Endothelial cell of hepatic sinusoid (primary cell): Measurements from ENCODE around the gene SLC35A3.
"Not testable (repeated sequence)": the region's sequence is repeated elsewhere in the genome, so short reads cannot be mapped to it uniquely, and the experiment has no call there.

Source experiments
- in situ Hi-C: cut with HindIII; loops from 2 replicates; pipeline ENCODE4 v1.10.0; 2017; ENCODE audit warnings: low sequenced_read_pairs

SLC35A3 gene

DNA sequence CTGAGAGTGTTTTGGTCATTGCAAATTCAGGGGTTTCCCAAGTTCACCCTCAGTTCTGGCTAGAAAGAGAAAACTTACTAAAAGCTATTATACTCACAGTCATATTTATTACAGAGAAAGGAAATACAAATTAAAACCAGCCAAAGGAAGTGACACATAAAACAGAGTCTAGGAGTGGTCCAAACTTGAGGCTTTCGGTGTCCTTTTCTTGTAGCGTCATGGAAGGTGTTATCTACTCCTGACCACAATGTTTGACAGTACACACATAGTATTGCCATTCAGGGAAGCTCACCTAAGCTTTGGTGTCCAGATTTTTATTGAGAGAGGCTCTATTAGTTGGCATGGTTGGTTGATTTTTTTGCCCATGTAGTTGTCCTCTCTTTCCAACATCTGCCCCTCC is 59.0 kb downstream of the SLC35A3 start:
- in situ Hi-C loops: no loop called here

DNA sequence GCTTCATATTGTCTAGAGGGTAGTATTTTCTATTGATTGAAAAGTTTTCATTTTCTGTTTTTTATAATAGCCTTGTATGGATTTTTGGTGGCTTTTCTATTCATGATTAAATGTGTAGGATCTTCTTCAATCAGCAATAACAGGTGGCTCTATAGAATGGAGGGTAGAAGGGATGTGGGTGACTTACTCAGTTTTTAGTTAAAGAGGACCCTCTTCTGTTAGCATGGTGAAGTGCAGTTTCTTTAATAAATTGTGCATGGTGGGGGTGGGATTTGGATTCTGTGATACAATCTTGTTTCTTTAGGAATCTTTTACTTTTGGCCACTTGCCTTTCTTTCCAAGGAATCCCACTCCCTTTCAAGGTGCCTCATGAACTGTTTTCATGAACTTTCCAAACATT is 64.7 kb downstream of the SLC35A3 start:
- in situ Hi-C loops: no loop called here

DNA sequence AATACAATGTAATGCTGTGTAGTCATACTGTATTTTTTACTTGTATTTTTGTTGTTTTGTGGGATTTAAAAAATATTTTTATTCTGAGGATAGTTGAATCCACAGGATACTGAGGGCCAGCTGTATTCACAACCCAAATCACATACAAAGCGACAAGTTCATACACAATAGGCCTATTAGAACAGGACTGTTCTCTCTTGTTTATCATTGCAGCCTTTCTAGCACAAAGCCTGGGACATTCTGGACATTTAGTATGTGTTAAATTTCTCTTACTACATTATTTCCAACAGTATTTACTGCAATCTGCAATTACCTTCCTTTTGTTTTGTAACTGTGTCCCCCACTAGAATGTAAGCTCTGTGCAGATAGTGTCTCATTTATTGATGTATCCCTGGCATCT is 65.4 kb downstream of the SLC35A3 start:
- in situ Hi-C loops: no loop called here

DNA sequence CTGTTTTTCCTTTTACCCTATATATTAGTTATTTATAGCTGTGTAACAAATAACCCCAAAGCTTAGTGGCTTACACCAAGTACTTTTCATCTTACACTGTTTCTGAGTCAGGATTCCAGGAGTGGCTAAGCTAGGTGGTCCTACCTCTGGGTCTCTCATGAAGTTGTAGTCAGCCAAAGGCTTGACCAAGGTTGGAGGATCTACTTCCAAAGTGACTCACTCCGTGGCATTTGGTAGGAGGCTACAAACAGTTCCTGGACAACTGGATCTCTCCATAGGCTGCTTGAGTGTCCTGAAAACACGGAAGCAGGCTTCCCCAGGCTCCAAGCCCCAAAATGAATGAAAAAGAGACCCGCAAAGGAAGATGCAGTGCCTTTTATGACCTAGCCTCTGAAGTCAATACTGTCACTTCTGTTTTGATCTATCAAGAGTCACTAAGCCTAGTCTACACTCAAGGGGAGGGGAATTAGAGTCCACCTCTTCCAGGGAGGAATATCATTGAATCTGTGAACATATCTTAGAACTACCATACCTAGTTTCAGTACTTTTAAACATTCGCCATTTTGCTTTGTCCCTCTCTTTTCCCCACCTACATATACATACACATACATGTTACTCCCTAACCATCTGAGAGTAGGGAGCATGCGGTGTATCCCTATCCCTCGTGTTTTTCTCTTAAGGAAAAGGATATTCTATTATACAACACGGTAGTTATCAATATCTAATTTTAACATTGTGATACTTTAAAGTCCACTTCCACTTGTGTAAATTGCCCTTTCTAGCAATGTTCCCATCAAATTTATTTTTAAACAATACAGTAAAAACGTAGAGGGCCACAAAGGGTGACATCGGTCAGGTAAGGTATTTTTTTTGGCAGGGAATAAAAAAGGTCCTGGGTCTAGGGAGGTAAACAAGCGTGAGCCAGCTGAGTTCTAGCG is 67.2 kb downstream of the SLC35A3 start:
- in situ Hi-C loops: no loop called here

DNA sequence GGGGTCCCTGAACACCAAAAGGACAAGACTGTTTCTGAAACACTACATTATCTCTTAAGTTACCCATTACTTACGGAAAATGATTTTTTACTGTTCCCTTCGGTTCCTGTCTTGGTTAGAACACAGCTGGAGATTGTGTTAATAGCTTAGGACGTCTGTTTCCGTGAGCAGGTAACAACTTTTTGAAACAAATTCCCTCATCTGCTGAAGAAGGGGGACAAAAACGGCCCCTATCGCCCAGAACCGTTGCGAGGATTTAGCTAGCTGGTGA is 67.8 kb downstream of the SLC35A3 start:
- in situ Hi-C loops: no loop called here

DNA sequence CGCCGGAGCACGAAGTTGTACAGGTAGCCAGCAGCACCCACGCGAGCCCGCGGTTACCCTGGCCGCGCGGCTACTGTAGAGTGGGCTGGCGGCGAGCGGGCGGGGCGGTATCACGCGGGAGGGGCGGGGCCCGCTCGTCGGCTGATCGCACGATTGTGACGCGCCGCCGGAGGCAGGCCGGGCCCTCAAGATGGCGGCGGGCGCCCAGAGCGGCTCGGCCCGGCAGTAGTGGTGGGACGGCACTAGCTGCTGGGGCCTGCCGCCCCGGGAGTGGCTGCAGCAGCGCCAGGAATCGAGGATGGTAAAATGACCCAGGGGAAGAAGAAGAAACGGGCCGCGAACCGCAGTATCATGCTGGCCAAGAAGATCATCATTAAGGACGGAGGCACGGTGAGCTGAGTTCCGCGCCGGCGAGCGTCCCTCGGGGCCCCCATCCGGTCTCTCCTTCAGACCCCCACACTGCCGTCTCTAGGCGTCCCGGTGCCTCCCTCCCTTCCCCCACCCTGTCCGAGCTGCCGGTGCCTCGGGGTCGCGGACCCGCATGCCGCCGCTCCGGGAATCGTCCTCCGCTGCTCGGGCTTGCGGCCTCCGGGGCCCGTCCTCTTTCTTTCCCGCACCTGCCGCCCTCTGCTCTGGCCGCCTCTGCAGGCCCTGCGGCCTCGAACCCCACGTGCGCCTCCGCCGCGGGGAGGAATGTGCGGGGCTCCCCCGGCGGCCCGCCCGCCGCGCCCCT is 68.3 kb downstream of the SLC35A3 start:
- in situ Hi-C loops: no loop called here

DNA sequence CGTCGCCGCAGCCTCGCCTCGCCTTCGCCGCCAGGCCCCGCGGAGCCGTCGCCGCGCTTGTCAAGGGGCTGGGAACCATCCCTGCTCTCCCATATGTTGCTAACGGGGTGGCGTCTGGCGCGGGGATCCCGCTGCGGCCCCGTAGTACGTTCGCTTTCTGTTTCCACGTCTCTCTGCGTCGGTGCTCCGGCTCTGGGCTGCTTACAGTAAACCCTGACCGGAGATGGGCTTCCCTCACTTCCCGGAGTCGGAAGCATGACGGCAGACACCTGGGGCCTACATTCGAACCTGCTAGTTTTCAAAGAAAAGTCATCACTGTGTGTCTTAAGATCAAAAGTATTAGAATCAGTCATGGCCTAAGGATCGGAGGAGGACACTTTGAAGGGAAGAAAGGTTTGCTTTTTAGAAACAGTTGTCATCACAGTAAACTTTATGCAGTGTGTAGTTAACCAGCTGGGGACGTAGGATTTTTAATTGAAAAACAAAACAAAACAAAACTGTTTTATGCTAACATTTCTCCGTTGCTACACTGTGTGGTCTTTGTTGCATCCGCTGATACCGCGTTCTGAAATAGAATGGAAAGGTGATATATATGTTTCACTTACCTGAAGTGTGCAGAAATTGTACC is 69.0 kb downstream of the SLC35A3 start:
- in situ Hi-C loops: no loop called here

DNA sequence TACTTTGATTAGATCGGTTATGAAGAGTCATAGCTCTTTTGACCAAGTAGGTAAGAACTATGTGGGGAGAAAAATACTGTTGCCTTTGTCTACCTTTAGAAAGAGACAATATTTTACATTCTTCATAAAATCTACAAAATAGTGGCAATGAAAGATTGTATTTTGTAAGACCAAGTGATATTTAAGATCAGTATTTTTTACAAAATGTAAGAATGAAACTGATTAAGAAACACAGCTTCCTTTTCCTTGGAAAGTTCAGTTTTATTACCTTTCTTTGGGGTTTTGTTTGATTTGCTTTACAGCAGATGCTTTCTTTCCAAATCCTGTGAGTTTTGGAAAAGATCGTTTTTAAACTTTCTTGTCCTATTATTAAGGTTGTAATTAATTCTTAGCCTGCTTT is 69.8 kb downstream of the SLC35A3 start:
- in situ Hi-C loops: no loop called here

DNA sequence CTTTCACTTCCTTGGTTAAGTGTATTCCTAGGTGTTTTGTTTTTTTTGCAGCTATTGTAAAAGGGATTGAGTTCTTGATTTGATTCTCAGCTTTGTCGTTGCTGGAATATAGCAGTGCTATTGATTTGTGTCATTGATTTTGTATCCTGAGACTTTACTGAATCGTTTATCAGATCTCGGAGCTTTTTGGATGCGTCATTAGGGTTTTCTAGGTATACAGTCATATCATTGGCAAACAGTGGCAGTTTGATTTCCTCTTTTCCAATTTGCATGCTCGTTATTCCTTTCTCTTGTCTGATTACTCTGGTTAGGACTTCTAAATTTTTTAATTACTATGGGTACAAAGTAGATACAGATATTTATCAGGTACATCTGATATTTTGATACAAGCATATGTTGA is 75.4 kb downstream of the SLC35A3 start:
- in situ Hi-C loops: no loop called here

DNA sequence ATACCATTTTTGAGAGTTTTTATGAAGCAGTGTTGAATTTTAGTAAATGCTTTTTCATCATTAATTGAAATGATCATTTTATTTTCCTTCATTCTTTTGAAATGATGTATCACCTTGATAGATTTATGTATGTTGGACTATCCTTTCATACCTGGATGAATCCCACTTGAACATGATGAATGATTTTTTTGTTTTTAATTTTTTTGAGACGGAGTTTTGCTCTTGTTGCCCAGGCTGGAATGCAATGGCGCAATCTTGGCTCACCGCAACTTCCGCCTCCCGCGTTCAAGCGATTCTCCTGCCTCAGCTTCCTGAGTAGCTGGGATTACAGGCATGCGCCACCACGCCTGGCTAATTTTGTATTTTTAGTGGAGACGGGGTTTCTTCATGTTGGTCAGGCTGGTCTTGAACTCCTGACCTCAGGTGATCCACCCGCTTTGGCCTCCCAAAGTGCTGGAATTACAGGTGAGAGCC is 77.5 kb downstream of the SLC35A3 start:
- in situ Hi-C loops: not testable (repeated sequence)

DNA sequence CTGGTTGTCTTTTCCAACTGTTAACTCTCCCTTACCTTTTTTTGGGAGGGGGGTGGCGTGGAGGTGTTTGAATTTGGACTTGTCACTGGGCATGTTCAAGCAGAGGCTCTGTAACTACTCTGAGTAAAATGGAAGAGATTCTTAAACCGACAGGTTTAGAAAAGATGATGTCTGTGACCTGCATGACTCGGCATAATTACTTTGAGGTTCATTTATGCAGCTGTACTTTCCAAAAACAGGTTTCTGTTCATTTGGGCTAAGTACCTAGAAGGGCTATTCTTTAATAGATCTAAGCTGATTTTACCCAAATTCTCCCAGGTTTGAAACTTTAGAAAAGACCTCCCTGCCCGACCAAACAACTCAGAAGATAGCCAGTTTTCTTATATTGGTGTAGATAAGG is 80.3 kb downstream of the SLC35A3 start:
- in situ Hi-C loops: no loop called here

DNA sequence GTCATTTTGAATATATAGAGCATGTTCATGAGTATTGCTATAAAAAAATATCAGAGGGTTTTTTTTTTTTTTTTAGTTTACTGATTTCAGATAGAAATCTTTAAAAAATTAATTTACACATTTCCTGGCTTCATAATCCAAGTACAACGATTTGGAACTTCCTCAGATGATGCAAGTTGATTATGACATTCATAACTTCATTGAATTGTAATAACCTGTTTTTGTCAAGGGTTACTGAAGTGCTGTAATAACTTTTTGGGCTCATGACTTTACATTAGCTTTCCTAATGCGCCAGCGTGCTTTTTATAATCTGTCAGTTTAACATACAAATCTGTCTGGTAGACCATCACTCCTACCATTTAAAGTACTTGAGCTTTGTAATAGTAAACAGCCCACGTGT is 81.6 kb downstream of the SLC35A3 start:
- in situ Hi-C loops: no loop called here

DNA sequence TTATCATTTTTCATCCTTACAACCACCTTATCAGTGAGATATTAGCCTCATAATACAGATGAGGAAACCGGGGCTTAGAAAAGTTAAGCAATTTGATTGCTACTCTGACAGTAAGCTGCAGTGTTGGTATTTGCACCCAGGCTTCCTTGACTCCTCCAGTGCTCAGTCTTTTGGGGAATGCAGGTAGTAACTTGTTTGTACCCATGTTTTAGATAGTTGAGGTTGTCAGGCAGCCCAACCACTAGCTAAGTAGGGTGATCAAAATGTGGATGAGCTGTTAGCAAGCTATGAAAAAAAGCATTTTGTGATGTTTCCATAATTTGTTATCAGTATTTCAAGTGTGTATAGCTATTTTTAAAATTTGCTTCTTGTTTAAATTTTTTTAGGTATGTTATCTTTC is 82.1 kb downstream of the SLC35A3 start:
- in situ Hi-C loops: no loop called here

DNA sequence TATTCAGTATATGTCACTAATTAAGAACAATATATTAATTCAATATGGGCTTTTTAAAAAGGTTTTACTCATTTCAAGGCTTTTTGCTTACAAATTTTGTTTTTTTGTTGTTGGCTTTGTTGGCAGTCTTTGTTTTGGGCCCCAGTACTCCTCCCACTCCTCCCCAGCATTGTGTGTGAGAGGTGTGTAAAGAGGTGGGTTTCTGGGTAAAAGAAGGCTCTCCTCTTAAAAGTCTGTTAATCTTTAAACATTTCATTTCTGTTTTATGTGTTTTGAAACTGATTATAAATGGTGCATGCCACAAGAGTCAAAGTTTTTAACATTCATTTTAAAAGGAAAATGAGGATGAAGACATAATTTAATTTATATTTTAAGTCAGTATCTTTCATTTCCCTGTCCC is 83.3 kb downstream of the SLC35A3 start:
- in situ Hi-C loops: no loop called here

DNA sequence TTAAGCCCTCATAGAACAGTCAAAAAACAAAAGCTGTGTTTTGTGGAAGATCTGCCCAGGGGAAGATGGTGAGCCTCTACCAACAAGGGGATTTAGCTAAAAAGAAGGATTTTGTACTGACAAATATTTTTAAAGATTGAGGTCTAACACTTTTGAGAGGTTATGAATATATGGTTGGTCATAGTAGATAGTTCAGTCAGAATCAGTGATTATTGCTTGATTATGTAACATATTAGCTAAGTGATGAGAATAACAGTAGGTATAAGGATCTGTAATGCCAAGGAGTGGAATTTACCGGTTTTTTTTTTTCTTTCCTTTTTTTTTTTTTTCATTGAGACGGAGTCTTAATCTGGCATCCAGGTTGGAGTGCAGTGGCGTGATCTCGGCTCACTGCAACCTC is 83.9 kb downstream of the SLC35A3 start:
- in situ Hi-C loops: no loop called here

DNA sequence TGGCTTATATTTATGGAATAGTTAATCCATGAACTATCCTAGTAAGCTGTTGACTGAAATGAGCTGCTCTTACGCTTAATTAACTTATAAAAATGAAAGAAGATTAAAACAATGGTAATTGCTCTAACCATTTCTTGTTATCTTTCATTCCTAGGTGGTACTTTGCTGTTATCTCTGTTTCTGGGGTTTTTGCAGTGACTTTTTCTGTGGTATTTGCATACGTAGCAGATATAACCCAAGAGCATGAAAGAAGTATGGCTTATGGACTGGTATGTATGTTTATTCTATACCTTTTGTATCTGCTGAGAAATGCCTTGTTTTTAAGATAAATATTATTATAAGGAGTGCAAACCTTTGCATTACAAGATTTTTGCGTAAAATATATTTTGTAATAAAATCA is 91.9 kb downstream of the SLC35A3 start:
- in situ Hi-C loops: no loop called here

DNA sequence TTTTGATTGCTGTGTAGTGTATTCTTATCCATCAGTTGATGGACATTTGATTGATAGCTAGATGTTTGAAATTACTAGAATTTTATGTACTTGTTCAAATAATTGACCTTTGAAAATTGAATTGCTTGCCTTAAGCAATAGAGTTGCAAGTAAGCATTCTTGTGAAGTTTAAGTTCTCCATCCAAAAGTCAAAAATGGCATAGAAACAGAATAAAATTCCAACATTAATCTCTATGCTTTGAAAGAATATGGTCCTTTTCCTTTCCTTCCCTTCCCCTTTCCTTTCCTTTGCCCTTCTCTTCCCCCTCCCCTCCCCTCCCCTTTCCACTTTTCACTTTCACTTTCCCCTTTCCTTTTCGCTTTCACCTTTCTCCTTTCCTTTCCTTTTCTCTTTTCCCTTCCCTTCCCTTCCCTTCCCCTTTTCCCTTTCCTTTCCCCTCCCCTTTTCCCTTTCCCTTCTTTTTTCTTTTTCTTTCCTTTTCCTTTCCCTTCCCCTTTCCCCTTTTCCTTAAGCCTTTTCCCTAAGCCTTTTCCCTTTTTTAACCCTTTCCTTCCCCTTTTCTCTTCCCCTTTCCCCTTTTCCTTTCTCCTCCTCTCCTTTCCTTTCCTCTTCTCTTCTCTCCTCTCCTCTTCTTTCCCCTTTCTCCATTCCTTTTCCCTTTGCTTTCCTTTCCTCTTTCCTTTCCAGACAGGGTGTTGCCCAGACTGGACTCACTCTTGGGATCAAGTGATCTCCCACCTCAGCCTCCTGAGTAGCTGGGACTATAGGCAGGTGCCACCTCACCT is 95.6 kb downstream of the SLC35A3 start:
- in situ Hi-C loops: no loop called here

DNA sequence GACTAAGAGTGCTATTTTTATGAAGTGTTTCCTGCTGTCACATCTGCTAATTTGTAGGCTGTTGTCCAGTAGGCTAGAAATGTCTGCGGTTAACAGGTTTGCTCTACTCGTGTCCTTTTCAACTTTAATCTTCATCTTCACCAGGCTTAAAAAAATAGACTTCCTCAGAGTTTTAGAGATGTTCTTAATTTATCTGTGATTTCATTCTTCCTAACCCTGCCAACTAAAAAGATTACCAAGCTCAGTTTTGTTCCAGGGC is 96.1 kb downstream of the SLC35A3 start:
- in situ Hi-C loops: no loop called here

DNA sequence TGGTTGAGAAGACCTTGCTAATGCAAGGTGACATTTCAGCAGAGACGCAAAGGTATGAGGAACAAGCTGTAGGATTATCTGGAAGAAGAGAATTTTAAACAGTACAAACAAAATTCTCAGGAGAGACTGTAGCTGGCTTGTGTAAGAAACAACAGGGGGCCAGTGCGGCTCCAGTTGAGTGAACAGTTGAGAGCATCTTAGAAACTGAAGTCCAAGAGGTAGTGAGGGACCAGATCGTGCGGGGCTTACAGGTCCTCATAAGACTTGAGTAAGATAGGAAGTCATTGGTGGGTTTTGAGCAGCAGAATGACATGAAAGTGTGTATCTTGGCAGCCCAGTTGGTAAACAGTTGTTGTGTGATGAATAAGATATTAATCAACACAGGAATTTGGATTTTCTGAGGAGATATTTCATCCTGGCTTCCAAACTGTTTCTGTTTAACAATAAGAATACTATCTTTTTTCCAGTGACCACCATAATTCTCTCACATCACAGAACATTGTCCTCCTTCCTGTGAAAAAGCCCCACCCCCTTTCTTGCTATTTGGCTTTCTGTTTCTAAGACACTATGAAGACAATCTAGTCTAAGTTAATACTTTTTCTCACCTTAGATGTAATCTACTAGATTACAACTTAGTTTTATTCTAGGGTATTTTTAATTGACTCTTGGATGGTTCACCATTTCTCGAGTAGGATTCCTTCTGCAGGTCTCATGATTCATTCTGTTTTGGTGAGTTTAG is 100.6 kb downstream of the SLC35A3 start:
- in situ Hi-C loops: no loop called here

DNA sequence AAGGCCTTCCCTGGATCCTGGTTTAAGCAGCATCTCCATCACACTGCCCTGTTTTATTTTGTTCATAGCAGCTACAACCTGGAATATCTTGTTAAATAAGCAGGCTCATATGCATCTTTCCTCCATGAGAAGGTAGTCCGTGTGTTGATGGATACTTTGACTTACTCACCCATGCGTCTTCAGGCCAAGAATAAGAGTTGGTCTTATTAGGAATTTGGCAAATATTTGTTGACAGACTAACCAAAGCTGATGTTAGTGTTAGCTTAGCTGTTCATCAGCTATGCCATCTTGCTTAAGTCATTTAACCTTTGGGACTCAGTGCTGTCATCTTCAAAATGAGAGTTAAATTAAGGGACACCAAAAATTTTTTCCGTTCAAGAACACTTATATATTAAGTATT is 103.7 kb downstream of the SLC35A3 start:
- in situ Hi-C loops: no loop called here
